SIG-M5 treated with dmso at 0.1 percent for 504 hours (cell line): Measurements from ENCODE around the gene STAT6.
"Not testable (repeated sequence)": the region's sequence is repeated elsewhere in the genome, so short reads cannot be mapped to it uniquely, and the experiment has no call there.

Source experiments
- DNase-seq: peaks from one replicate; lab custom pipeline; 2025; ENCODE audit not compliant: unreplicated experiment; lab: John Stamatoyannopoulos, UW

Gene STAT6

GRCh38 chr12:57088354-57089270, 22.6 kb downstream of the STAT6 start, which contains the start of gene NAB2:
Gene NAB2, plus strand, starts transcription at chr12:57089114. Its CDS starts 158 bp downstream, at chr12:57089272.
- DNase-seq: peak; percentile 98

DNA sequence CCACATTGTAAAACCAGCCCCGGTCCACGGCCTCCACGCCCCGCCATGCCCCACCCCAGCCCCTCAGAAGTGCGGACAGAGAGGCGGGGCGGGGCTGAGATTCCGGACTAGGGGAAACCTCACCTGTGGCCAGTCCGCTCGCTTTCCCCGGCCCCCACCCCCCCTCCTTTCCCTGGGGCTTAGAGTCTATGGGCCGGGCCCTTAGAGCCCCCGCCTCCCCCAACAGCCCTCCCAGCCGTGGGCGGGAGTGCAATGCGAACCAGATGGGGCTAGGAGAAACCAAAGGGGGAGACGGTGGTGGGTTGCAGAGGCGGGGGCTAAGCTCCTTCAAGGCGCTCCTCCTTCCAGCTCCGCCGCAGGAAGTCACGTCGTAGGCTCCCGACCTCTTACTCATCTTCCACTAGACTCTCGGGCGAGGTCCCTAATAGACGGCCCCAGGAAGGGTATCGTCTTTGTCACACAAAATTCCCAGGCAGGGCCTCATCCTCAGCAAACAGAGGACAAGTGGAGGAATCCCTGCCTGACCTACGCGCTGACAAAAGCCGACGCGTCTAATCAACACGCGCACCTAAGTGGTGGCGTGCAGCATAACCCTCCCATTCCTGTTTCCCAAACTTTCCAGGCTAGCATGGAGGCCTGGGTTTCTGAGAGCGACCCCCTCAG, 23.3 kb downstream of the STAT6 start:
- DNase-seq: peak; percentile 90

- peak; percentile 88 for DNase-seq
These were observed 24.0 kb downstream of the STAT6 start for GRCh38 chr12:57087010-57087690.

DNA sequence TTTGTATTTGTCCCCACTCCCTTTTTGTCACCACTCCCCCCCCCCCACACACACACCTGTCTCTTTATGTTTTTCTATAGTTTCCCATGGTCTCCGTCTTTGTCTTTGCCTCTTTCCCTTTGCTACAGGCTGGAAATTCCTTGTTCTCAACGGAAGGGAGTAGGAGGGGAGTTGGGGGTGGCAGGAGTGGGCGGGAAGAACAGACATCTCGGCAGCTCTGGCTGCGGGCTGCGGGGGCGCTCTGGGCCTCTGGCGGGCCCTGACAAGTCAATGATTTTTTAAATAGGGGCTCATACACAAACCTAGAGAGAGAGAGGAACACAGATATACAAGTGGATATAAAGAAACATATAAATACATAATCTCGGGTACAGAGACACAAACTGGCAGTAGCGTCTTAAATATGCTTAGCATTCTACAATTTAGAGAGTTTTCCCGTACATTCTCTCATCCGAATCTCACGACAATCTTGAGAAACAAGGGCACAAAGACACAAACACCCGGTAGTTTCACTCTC, 24.6 kb downstream of the STAT6 start:
- DNase-seq: peak; percentile 73

DNA sequence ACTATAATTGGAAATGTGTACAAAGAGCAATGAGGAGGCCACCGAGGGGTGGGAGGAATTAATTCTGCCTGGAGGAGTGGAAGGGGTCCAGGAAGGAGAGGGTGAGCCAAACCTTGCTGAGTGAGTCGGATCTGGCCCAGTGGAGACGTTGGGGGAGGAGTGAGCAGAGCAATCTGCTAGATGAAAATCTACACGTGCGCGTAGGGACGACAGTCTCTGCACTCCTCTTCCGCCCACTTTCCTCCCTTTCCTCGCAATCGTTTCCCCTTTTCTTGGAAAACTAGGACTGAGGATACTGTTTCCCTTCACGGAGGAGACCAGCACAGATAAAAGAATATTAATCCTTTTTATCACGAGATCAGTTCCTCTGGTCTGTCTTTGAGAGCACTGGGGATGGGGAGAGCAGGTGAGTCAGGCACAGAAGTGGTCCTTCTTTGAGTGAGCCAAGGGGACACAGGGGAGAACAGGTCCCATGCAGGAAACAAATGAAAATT, 25.1 kb downstream of the STAT6 start:
- no peak for DNase-seq

- no peak for DNase-seq
These were observed 30.3 kb downstream of the STAT6 start for GRCh38 chr12:57080855-57081254.

DNA sequence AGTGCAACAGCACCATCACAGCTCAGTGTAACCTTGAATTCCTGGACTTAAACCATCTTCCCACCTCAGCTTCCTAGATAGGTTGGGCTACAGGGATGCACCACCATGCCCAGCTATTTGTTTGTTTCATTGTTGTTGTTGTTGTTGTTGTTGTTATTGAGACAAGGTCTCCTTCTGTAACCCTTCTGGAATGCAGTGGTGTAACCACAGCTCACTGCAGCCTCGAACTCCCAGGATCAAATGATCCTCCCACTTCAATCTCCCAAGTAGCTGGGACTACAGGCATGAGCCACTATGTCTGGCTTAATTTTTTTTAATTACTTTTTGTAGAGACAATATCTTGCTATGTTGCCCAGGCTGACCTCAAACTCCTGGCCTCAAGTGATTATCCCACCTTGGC, 31.3 kb downstream of the STAT6 start:
- DNase-seq: no peak

DNA sequence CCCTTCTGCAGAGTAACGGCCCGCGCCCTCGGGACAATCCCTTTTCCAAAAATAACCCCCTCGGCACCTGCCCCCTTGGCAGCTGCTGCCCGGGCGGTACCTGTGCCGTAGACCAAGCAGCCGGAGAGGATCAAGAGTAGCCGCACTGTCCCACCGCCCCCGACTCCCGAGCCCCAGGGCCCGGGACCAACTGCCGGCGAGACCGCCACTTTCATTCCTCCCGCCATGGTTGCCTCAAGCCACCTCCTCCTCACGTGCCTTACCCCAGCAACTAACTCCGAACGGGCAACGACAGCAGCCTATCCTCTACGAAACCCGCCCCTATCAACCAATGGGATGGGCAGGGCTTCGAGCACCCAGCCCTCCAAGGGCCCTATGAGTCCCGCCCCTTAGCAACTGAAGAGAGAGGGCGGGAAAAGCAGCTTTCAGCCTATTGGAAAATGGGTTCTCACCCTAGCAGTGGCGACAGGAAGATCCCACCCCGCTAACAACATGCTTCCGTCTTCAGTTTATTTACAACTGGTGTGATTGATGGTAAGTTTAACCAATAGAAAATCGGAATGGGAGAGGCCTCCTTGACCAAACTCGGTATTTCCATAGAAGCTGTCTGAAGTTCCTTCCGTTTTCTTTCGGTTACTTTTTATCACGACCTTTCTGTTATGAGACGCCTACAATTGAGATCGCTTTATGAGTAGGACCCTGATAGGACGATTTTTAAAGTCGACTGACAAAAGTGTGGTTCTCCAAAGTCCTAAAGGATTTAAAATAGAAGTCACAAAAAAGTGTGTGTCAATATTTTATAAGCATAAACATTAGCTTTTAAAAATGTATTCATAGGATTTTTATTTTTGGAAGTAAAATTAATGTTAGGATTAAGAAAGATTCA, 32.4 kb downstream of the STAT6 start, which contains the start of gene NEMP1:
TSS of gene NEMP1 (minus strand) at position 273 of the 886 bp plus-strand sequence. CDS start at position 227, 46 bp downstream.
- peak; percentile 100 for DNase-seq

- not testable (repeated sequence) for DNase-seq
These were observed 37.4 kb downstream of the STAT6 start for GRCh38 chr12:57073566-57074450.

GRCh38 chr12:57072661-57073060, 38.5 kb downstream of the STAT6 start:
- no peak for DNase-seq

DNA sequence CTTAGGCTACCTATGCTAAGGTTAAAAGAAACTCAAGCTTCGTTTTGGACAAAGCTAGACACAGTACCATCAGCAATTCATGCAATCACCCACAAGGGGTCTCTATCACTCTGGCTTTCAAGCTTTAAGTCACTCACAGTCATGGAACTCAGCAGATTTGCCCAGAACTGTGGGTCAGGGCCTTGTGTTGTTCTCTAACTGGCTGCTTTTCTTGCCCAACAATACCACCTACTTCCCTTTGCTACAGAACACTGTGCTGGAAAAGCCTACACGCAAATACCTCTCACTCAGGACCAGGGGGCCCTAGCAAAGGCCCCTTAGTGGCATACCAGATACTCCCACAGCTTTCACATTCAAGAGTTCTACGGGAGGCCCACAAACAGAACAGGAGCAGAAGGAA, 41.6 kb downstream of the STAT6 start:
- peak; percentile 96 for DNase-seq

DNA sequence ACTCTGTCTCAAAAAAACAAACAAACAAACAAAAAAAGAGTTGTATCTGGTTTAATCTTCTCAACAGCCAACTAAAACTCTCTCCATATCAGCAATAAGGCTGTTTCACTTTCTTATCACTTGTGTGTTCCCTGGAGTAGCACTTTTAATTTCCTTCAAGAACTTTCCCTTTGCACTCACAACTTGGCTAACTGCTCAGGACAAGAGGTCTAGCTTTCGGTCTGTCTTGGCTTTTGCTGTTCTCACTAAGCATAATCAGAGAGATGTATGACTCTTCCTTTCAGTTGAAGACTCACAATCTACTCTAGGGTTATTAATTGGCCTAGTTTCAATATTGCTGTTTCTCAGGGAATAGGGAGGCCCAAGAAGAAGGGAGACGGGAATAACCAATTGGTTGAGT, 44.9 kb downstream of the STAT6 start:
- DNase-seq: no peak

- peak; percentile 75 for DNase-seq
These were observed 47.0 kb downstream of the STAT6 start for GRCh38 chr12:57063991-57064685.

DNA sequence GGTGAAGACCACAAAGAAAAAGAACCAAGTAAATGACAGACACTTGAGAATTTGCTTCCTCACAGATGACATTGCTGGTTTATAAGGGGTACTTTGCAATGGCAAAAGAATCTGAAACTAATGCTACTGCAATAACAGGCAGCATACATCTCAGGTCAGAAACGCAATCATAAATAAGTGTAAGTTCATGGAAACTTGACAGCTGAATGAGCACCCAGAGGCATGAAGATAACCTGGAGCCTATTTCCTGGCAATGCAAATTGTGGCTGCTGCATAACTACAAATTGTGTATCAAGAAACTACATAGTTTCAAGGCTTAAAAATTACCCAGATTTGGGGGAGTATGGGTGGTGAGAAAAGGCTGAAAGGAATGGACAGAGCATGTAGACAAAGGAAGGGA, 52.7 kb downstream of the STAT6 start:
- DNase-seq: no peak

GRCh38 chr12:57057067-57057751, 54.0 kb downstream of the STAT6 start:
- DNase-seq: no peak

- DNase-seq: peak; percentile 58
These were observed 55.3 kb downstream of the STAT6 start for GRCh38 chr12:57055824-57056223.

DNA sequence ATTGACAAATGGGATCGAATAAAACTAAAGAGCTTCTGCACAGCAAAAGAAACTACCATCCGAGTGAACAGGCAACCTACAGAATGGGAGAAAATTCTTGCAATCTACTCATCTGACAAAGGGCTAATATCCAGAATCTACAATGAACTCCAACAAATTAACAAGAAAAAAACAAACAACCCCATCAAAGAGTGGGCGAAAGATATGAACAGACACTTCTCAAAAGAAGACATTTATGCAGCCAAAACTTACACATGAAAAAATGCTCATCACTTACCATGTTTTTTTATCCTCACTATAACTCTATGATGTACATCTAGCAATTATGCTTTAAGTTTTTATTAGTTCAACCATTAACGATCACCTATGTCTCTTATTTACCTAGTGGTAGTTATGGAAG, 57.3 kb downstream of the STAT6 start:
- DNase-seq: not testable (repeated sequence)

DNA sequence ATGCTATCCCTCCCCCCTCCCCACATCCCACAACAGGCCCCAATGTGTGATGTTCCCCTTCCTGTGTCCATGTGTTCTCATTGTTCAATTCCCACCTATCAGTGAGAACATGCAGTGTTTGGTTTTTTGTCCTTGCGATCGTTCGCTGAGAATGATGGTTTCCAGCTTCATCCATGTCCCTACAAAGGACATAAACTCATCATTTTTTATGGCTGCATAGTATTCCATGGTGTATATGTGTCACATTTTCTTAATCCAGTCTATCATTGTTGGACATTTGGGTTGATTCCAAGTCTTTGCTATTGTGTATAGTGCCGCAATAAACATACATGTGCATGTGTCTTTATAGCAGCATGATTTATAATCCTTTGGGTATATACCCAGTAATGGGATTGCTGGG, 58.0 kb downstream of the STAT6 start:
- DNase-seq: not testable (repeated sequence)
